ENCODE results near the gene RBMS3.

GRCh38 chr3:29700256-29700655 lies 419.4 kb downstream of the RBMS3 start:
- TF ChIP-seq GABPA (IDR thresholded peaks at IDR 0.05; ENCODE audit: borderline replicate concordance, insufficient read depth, low read length) (no peak), ATF2 (IDR thresholded peaks at IDR 0.05; ENCODE audit: low read length) (no peak), POLR2AphosphoS5 (IDR thresholded peaks at IDR 0.05; ENCODE audit: low read depth, low read length) (no peak), EZH2 (IDR thresholded peaks at IDR 0.05; ENCODE audit: low read depth, low read length, severe bottlenecking) (no peak), CTCF (IDR thresholded peaks at IDR 0.05; ENCODE audit: control extremely low read depth in 1 of 3, insufficient read depth in 1 of 3, low read depth in 1 of 3, low read length in 3 of 3) (no peak), CHD1 (IDR thresholded peaks at IDR 0.05; ENCODE audit: low read depth, low read length) (no peak), SP1 (IDR thresholded peaks at IDR 0.05; ENCODE audit: low read depth, low read length) (no peak), JUN (IDR thresholded peaks at IDR 0.05; ENCODE audit: low read depth, low read length) (no peak), RAD21 (IDR thresholded peaks at IDR 0.05 in 1 of 2, conservative IDR thresholded peaks at IDR 0.05 in 1 of 2; ENCODE audit: low read depth in 2 of 2, low read length in 2 of 2) (no peak), ZNF274 (IDR thresholded peaks at IDR 0.05; ENCODE audit: borderline replicate concordance, extremely low read depth, low read length) (no peak)
